ENCODE measurements around the gene COL25A1.

- TF ChIP-seq, protein P1, sequence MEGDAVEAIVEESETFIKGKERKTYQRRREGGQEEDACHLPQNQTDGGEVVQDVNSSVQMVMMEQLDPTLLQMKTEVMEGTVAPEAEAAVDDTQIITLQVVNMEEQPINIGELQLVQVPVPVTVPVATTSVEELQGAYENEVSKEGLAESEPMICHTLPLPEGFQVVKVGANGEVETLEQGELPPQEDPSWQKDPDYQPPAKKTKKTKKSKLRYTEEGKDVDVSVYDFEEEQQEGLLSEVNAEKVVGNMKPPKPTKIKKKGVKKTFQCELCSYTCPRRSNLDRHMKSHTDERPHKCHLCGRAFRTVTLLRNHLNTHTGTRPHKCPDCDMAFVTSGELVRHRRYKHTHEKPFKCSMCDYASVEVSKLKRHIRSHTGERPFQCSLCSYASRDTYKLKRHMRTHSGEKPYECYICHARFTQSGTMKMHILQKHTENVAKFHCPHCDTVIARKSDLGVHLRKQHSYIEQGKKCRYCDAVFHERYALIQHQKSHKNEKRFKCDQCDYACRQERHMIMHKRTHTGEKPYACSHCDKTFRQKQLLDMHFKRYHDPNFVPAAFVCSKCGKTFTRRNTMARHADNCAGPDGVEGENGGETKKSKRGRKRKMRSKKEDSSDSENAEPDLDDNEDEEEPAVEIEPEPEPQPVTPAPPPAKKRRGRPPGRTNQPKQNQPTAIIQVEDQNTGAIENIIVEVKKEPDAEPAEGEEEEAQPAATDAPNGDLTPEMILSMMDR (IDR thresholded peaks at IDR 0.05) = no peak
- TF ChIP-seq POLR2A (IDR thresholded peaks at IDR 0.05) = no peak
Measured at GRCh38 chr4:108893468-108893867, 409.0 kb downstream of the COL25A1 start.
